ENCODE data around the gene WAS.
"Not testable (repeated sequence)": the region's sequence is repeated elsewhere in the genome, so short reads cannot be mapped to it uniquely, and the experiment has no call there.

Gene WAS

GRCh38 chrX:48681539-48682183, 1.9 kb upstream of the WAS start:
- DNase-seq, result no peak
- in situ Hi-C loops (cut with MboI; ENCODE audit: low pct_unique_long_range_greater_than_20kb, low sequenced_read_pairs), result no loop called here

GRCh38 chrX:48682795-48683194, 804 bp upstream of the WAS start:
- peak; percentile 30 for DNase-seq
- in situ Hi-C loops (cut with MboI; ENCODE audit: low pct_unique_long_range_greater_than_20kb, low sequenced_read_pairs), result not testable (repeated sequence)

GRCh38 chrX:48684134-48684533, 535 bp downstream of the WAS start:
- in situ Hi-C loops (cut with MboI; ENCODE audit: low pct_unique_long_range_greater_than_20kb, low sequenced_read_pairs), result no loop called here
- no peak for DNase-seq

GRCh38 chrX:48685416-48685815, 1.8 kb downstream of the WAS start:
- no peak for DNase-seq
- in situ Hi-C loops (cut with MboI; ENCODE audit: low pct_unique_long_range_greater_than_20kb, low sequenced_read_pairs), result no loop called here

- DNase-seq, result no peak
- in situ Hi-C loops (cut with MboI; ENCODE audit: low pct_unique_long_range_greater_than_20kb, low sequenced_read_pairs), result no loop called here
Observed at GRCh38 chrX:48688531-48689150, 5.0 kb downstream of the WAS start.

GRCh38 chrX:48689208-48689920, 5.8 kb downstream of the WAS start:
- no peak for DNase-seq
- in situ Hi-C loops (cut with MboI; ENCODE audit: low pct_unique_long_range_greater_than_20kb, low sequenced_read_pairs), result no loop called here

- in situ Hi-C loops (cut with MboI; ENCODE audit: low pct_unique_long_range_greater_than_20kb, low sequenced_read_pairs); DNase-seq: not testable (repeated sequence)
Observed at GRCh38 chrX:48691746-48692145, 8.1 kb downstream of the WAS start.

- in situ Hi-C loops (cut with MboI; ENCODE audit: low pct_unique_long_range_greater_than_20kb, low sequenced_read_pairs), result no loop called here
- no peak for DNase-seq
Observed at GRCh38 chrX:48694776-48695533, 11.4 kb downstream of the WAS start.

GRCh38 chrX:48695534-48695896, 11.9 kb downstream of the WAS start:
- in situ Hi-C loops (cut with MboI; ENCODE audit: low pct_unique_long_range_greater_than_20kb, low sequenced_read_pairs), result no loop called here
- DNase-seq, result no peak

GRCh38 chrX:48695925-48696300, 12.3 kb downstream of the WAS start:
- no peak for DNase-seq
- in situ Hi-C loops (cut with MboI; ENCODE audit: low pct_unique_long_range_greater_than_20kb, low sequenced_read_pairs), result no loop called here

GRCh38 chrX:48696301-48696908, 12.8 kb downstream of the WAS start, which contains the start of gene SUV39H1:
TSS of gene SUV39H1 (plus strand) at chrX:48696734. CDS start at chrX:48696785, 51 bp downstream.
- peak; percentile 95 for DNase-seq
- in situ Hi-C loops (cut with MboI; ENCODE audit: low pct_unique_long_range_greater_than_20kb, low sequenced_read_pairs), result no loop called here

GRCh38 chrX:48696909-48697727, 13.5 kb downstream of the WAS start:
- peak; percentile 63 for DNase-seq
- in situ Hi-C loops (cut with MboI; ENCODE audit: low pct_unique_long_range_greater_than_20kb, low sequenced_read_pairs), result no loop called here

GRCh38 chrX:48698306-48698705, 14.7 kb downstream of the WAS start:
- DNase-seq, result no peak
- in situ Hi-C loops (cut with MboI; ENCODE audit: low pct_unique_long_range_greater_than_20kb, low sequenced_read_pairs), result no loop called here

GRCh38 chrX:48700246-48700645, 16.6 kb downstream of the WAS start:
- in situ Hi-C loops (cut with MboI; ENCODE audit: low pct_unique_long_range_greater_than_20kb, low sequenced_read_pairs), result no loop called here
- DNase-seq, result no peak

GRCh38 chrX:48700951-48701653, 17.5 kb downstream of the WAS start:
- peak; percentile 40 for DNase-seq
- in situ Hi-C loops (cut with MboI; ENCODE audit: low pct_unique_long_range_greater_than_20kb, low sequenced_read_pairs), result no loop called here

GRCh38 chrX:48702032-48702431, 18.4 kb downstream of the WAS start:
- in situ Hi-C loops (cut with MboI; ENCODE audit: low pct_unique_long_range_greater_than_20kb, low sequenced_read_pairs), result no loop called here
- no peak for DNase-seq

GRCh38 chrX:48702716-48703115, 19.1 kb downstream of the WAS start:
- in situ Hi-C loops (cut with MboI; ENCODE audit: low pct_unique_long_range_greater_than_20kb, low sequenced_read_pairs), result no loop called here
- DNase-seq, result no peak

- DNase-seq, result no peak
- in situ Hi-C loops (cut with MboI; ENCODE audit: low pct_unique_long_range_greater_than_20kb, low sequenced_read_pairs), result no loop called here
Observed at GRCh38 chrX:48703228-48703627, 19.6 kb downstream of the WAS start.

All from KBM-7 (cell line).